A549 (cell line): ENCODE results near the gene CLTCL1. TPM values are rescaled to one million over a fixed set of nuclear protein-coding genes. Genes with fewer than 3 reads are reported as not detected.

ENCODE experiments used
- ATAC-seq, 2 experiments: fragments of 200-7000 bp in 1 of 2; fragments of >200 bp in 1 of 2; cut with Nextera tagmentation in 1 of 2; cut with Tn5 transposase in 1 of 2; 3 replicates each; pipeline versions ENCODE4 v1.8.0 to v1.9.1; 2018 to 2020; ENCODE audit warnings: mild to moderate bottlenecking in 1 of 2, moderate library complexity in 1 of 2
- CTCF ChIA-PET: fragments of 300-600 bp; sonication (Branson Sonifier 250); formaldehyde crosslinking; extraction: SDS; loops from one replicate; lab custom pipeline; 2021; ENCODE audit warnings: antibody characterized with exemption, inconsistent platforms; lab: Yijun Ruan, JAX
- POLR2A ChIA-PET: fragments of 350-600 bp; formaldehyde crosslinking; extraction: SDS; loops from one replicate; lab custom pipeline; 2021; ENCODE audit warnings: antibody characterized with exemption, inconsistent platforms; lab: Yijun Ruan, JAX
- DNase-seq, 2 experiments: peaks; one replicate each; pipeline versions ENCODE4 v3.0.0 to v3.0.0-alpha.2; 2011 to 2016; ENCODE audit warnings: low read depth in 1 of 2, low spot score in 1 of 2
- FAIRE-seq: peaks from 2 replicates; lab custom pipeline; 2011; peaks lifted over from hg19 to GRCh38; lab: Jason Lieb, UNC
- H3K27ac ChIP-seq, 2 experiments: fragments of >200 bp; sonication (Bioruptor Twin); formaldehyde crosslinking; 3 replicates each; pipeline ENCODE4 v1.5.1; 2016 to 2017
- H3K4me1 ChIP-seq: fragments of >200 bp; sonication (Bioruptor Twin); formaldehyde crosslinking; 3 replicates; pipeline ENCODE4 v1.6.1; 2016
- H3K4me2 ChIP-seq: fragments of >200 bp; sonication (Bioruptor Twin); formaldehyde crosslinking; 3 replicates; pipeline ENCODE4 v1.6.1; 2016
- H3K4me3 ChIP-seq: fragments of >200 bp; sonication (Bioruptor Twin); formaldehyde crosslinking; 3 replicates; pipeline ENCODE4 v1.5.1; 2016
- H3K9me3 ChIP-seq: fragments of >200 bp; sonication (Bioruptor Twin); formaldehyde crosslinking; 3 replicates; pipeline ENCODE4 v1.6.1; 2016
- CBX8 ChIP-seq: fragments of 200-600 bp; sonication (generic); IDR thresholded peaks from 2 replicates; pipeline ENCODE4 v1.6.1; 2016
- CHD4 ChIP-seq: fragments of 200-600 bp; sonication (generic); IDR thresholded peaks from 2 replicates; pipeline ENCODE4 v1.6.1; 2016; ENCODE audit warnings: antibody characterized with exemption, mild to moderate bottlenecking, borderline replicate concordance
- E2F6 ChIP-seq: IDR thresholded peaks from 2 replicates; pipeline ENCODE4 v1.6.1; 2012; ENCODE audit warnings: low read depth, borderline replicate concordance
- FOSB ChIP-seq: fragments of 250-450 bp; sonication (Bioruptor Pico); IDR thresholded peaks from 2 replicates; pipeline ENCODE4 v1.5.0; 2020; ENCODE audit warnings: mild to moderate bottlenecking, moderate library complexity
- FOSL2 ChIP-seq, 2 experiments: fragments of 450-650 bp in 1 of 2; fragments of >200 bp in 1 of 2; sonication (Bioruptor Twin) in 1 of 2; formaldehyde crosslinking; IDR thresholded peaks; 2 replicates each; pipeline versions ENCODE4 v1.5.0 to v1.6.1; 2016 to 2020; ENCODE audit warnings: mild to moderate bottlenecking in 1 of 2, moderate library complexity in 1 of 2
- HDAC2 ChIP-seq: fragments of 200-600 bp; sonication (generic); IDR thresholded peaks from 2 replicates; pipeline ENCODE4 v1.6.1; 2016
- HES2 ChIP-seq: fragments of >200 bp; sonication (Bioruptor Twin); formaldehyde crosslinking; IDR thresholded peaks from 2 replicates; pipeline ENCODE4 v1.6.1; 2016
- HMGXB4 ChIP-seq: fragments of 250-450 bp; sonication (Bioruptor Pico); IDR thresholded peaks from 2 replicates; pipeline ENCODE4 v1.5.0; 2021; ENCODE audit warnings: mild to moderate bottlenecking, moderate library complexity, borderline replicate concordance
- HOXA7 ChIP-seq: fragments of 250-450 bp; sonication (Bioruptor Pico); IDR thresholded peaks from 2 replicates; pipeline ENCODE4 v1.5.0; 2020; ENCODE audit warnings: mild to moderate bottlenecking, moderate library complexity
- HOXB13 ChIP-seq: fragments of 250-450 bp; sonication (Bioruptor Pico); IDR thresholded peaks from 2 replicates; pipeline ENCODE4 v1.5.0; 2020; ENCODE audit warnings: low read depth, mild to moderate bottlenecking, moderate library complexity
- KDM1A ChIP-seq: fragments of 200-600 bp; sonication (generic); IDR thresholded peaks from 2 replicates; pipeline ENCODE4 v1.6.1; 2016; ENCODE audit warnings: low read depth, mild to moderate bottlenecking
- MAFK ChIP-seq: fragments of 450-650 bp; IDR thresholded peaks from 2 replicates; pipeline ENCODE4 v1.6.1; 2014; ENCODE audit not compliant: partially characterized antibody
- MAX ChIP-seq: IDR thresholded peaks from 2 replicates; pipeline ENCODE4 v1.6.1; 2012
- NFE2L2 ChIP-seq: fragments of 150-350 bp; conservative IDR thresholded peaks from 2 replicates; pipeline ENCODE4 v1.6.1; 2014; ENCODE audit warnings: low read length
- POLR2A ChIP-seq: IDR thresholded peaks from 2 replicates; pipeline ENCODE4 v1.6.1; 2012; ENCODE audit warnings: mild to moderate bottlenecking, low read length
- RAD21 ChIP-seq, 2 experiments: fragments of >200 bp in 1 of 2; sonication (Bioruptor Twin) in 1 of 2; formaldehyde crosslinking in 1 of 2; IDR thresholded peaks in 1 of 2; conservative IDR thresholded peaks in 1 of 2; 2 replicates in 1 of 2; 3 replicates in 1 of 2; pipeline ENCODE4 v1.6.1; 2012 to 2018; ENCODE audit warnings: inconsistent platforms in 1 of 2
- RFX5 ChIP-seq: fragments of 450-650 bp; IDR thresholded peaks from 2 replicates; pipeline ENCODE4 v1.7.1; 2014; ENCODE audit warnings: antibody characterized with exemption, mild to moderate bottlenecking, moderate library complexity
- SREBF2 ChIP-seq: fragments of 450-650 bp; IDR thresholded peaks from 2 replicates; pipeline ENCODE4 v1.6.1; 2014; ENCODE audit warnings: mild to moderate bottlenecking, moderate library complexity
- TFCP2L1 ChIP-seq: fragments of 250-450 bp; sonication (Bioruptor Pico); IDR thresholded peaks from 2 replicates; pipeline ENCODE4 v1.5.0; 2021; ENCODE audit warnings: mild to moderate bottlenecking
- WGBS: methylation state at CpG from one replicate; pipeline ENCODE4 v1.1.6; 2017; ENCODE audit errors: missing lambda C conversion rate; 5-methylcytosine and 5-hydroxymethylcytosine counted together
- polyA plus RNA-seq, 4 experiments: library from polyadenylated mRNA; depleted of rRNA in 3 of 4; stranded (reverse); fragments of >200 nt; fragmentation: RNase III in 1 of 4; extraction: RNeasy Plus Mini Kit Qiagen cat#74134 plus additional on column Dnase treatment in 1 of 4; gene quantifications; 2 replicates in 3 of 4; 3 replicates in 1 of 4; pipeline ENCODE4 v1.2.3, GENCODE V29; 2011 to 2017
- TF ChIP-seq, protein P1 (sequence below): fragments of 450-650 bp; IDR thresholded peaks from 2 replicates; pipeline ENCODE4 v1.6.1; 2014; ENCODE audit warnings: antibody characterized with exemption
- TF ChIP-seq, protein P2 (sequence below): fragments of 150-350 bp; IDR thresholded peaks from 2 replicates; pipeline ENCODE4 v1.6.1; 2014; ENCODE audit warnings: low read depth, mild to moderate bottlenecking, low read length

The CLTCL1 gene
- polyA plus RNA-seq, 2 of the 4 experiments (the other 2 are of a cell fraction), result 8.6 to 10.6 TPM

DNA sequence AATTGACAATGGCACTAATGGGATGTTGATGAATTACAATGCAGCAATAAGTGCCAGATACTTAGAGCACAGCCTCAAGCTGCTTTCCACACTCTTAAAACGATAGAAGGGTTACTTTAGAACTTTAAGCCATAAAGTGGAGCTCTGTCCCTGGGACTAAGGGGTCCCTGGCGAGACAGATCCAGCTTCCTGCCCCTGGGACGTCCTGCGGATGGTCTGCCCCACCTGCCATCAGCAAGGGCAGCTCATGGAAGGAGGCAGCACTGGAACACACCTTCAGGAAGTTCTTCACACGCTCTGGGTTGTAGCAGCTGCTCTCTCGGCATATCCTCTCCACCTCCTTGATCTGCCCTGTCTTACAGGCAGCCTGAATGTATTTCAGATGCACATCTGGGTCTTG is 67.9 kb downstream of the CLTCL1 start:
- CTCF ChIA-PET, result interaction anchor here (0.8 kb wide), 1 partner anchor 406 kb away, joined by 3 read pairs; no protein-coding TSS in a partner anchor
- ATAC-seq (no peak), DNase-seq (no peak), FAIRE-seq (no peak)
- H3K9me3 ChIP-seq, result no peaks in the 10 kb centered on the region
- no peak overlapping the region for H3K27ac ChIP-seq
- POLR2A ChIA-PET, result no interaction called here
- TF ChIP-seq POLR2A, result no peak
- TF ChIP-seq FOSL2 (IDR thresholded peaks at IDR 0.05), result no peak
- TF ChIP-seq FOSL2 (CRISPR knock-in tag; IDR thresholded peaks at IDR 0.05), result no peak
- TF ChIP-seq MAFK, result no peak
- TF ChIP-seq KDM1A, result no peak
- TF ChIP-seq TFCP2L1 (CRISPR knock-in tag), result no peak
- TF ChIP-seq NFE2L2, result no peak
- no peak for TF ChIP-seq HOXA7 (CRISPR knock-in tag)
- TF ChIP-seq E2F6, result no peak
- H3K4me1 ChIP-seq, result no peaks in the 10 kb centered on the region
- no peak overlapping the region for H3K4me3 ChIP-seq
- 84% methylated on average over 6 of the region's 6 CpGs for WGBS
- no peak overlapping the region for H3K4me2 ChIP-seq

GRCh38 chr22:19223110-19223509 is 68.4 kb downstream of the CLTCL1 start:
- H3K27ac ChIP-seq, result no peak overlapping the region
- no peaks in the 10 kb centered on the region for H3K4me1 ChIP-seq
- no peak overlapping the region for H3K4me2 ChIP-seq
- TF ChIP-seq CBX8 (no peak), HOXB13 (CRISPR knock-in tag) (no peak), FOSB (CRISPR knock-in tag) (no peak), RFX5 (no peak), HES2 (no peak), HDAC2 (no peak), MAX (no peak), RAD21 (conservative IDR thresholded peaks at IDR 0.05 in 1 of 2, IDR thresholded peaks at IDR 0.05 in 1 of 2) (no peak)
- TF ChIP-seq, protein P1, sequence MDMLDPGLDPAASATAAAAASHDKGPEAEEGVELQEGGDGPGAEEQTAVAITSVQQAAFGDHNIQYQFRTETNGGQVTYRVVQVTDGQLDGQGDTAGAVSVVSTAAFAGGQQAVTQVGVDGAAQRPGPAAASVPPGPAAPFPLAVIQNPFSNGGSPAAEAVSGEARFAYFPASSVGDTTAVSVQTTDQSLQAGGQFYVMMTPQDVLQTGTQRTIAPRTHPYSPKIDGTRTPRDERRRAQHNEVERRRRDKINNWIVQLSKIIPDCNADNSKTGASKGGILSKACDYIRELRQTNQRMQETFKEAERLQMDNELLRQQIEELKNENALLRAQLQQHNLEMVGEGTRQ, result no peak
- TF ChIP-seq, protein P2, sequence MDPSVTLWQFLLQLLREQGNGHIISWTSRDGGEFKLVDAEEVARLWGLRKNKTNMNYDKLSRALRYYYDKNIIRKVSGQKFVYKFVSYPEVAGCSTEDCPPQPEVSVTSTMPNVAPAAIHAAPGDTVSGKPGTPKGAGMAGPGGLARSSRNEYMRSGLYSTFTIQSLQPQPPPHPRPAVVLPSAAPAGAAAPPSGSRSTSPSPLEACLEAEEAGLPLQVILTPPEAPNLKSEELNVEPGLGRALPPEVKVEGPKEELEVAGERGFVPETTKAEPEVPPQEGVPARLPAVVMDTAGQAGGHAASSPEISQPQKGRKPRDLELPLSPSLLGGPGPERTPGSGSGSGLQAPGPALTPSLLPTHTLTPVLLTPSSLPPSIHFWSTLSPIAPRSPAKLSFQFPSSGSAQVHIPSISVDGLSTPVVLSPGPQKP, result no peak
- ChIA-PET POLR2A (no interaction called here), CTCF (interaction anchor here (0.8 to 1.3 kb wide), 2 partner anchors 11 to 407 kb away, joined by 3 read pairs; no protein-coding TSS in a partner anchor)
- 88% methylated on average over 9 of the region's 9 CpGs for WGBS
- FAIRE-seq, result no peak
- H3K9me3 ChIP-seq, result no peaks in the 10 kb centered on the region
- H3K4me3 ChIP-seq, result no peak overlapping the region
- no peak for DNase-seq
- ATAC-seq, result no peak

DNA sequence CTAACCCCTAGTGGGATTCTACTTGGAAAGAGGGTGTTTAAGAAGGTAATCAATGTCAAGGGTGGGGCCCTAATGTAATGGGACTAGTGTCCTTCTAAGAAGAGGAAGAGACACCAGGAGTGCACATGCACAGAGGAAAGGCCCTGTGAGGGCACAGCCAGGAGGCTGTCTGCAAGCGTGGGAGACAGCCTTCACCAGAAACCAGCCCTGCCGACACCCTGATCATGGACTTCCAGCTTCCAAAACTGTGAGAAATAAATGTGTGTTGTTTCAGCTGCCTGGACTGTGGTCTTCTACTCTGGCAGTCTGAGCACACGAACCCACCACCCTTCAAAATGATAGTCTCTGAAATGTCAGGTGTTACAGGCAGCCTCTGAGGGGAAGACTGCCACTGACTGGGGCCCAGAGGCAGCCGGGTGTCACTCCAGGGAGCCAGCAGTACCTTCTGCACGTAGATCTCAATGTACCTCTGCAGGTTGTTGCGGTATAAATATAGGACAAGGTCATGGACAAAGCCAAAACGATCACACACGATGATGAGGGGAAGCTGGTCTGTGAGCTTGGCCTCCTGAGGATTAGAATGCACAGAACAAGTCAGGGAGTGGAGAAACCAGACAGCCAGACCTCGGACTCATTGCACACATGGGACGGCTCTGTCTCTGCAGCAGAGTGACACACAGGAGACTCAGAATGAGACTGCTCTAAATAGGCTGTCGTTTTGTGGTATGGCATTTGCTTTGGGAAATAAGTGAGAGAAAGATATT is 69.1 kb downstream of the CLTCL1 start:
- Histone ChIP-seq H3K4me3 (no peak overlapping the region), H3K4me1 (no peaks in the 10 kb centered on the region), H3K4me2 (no peak overlapping the region), H3K9me3 (no peaks in the 10 kb centered on the region), H3K27ac (no peak overlapping the region)
- ATAC-seq, result no peak
- WGBS, result 88% methylated on average over 9 of the region's 11 CpGs
- TF ChIP-seq CHD4 (no peak), SREBF2 (no peak), HMGXB4 (CRISPR knock-in tag) (no peak)
- DNase-seq, result no peak
- no peak for FAIRE-seq
- ChIA-PET CTCF (interaction anchor here (1.3 kb wide), 1 partner anchor 12 kb away, joined by 3 read pairs; no protein-coding TSS in a partner anchor), POLR2A (no interaction called here)
